CD4-positive, alpha-beta memory T cell (primary cell): ENCODE results near the gene PINK1. TPM values are rescaled to one million over a fixed set of nuclear protein-coding genes. Genes with fewer than 3 reads are reported as not detected.

Source experiments
- CTCF ChIA-PET: fragments of 350-600 bp; sonication (Branson Sonifier 250); formaldehyde crosslinking; loops from one replicate; lab custom pipeline; 2021; ENCODE audit warnings: inconsistent platforms; ENCODE audit not compliant: partially characterized antibody; lab: Charles Lee
- POLR2A ChIA-PET: fragments of 350-600 bp; sonication (Branson Sonifier 250); formaldehyde crosslinking; loops from one replicate; lab custom pipeline; 2021; ENCODE audit not compliant: partially characterized antibody; lab: Charles Lee
- DNase-seq, 5 donors: peaks; one replicate each; pipeline versions ENCODE4 v3.0.0 to v3.0.0-alpha.2; 2020 to 2022; ENCODE audit warnings: mixed read lengths in 1 of 5
- H3K27ac ChIP-seq: one replicate; pipeline ENCODE4 v1.7.0; 2013; ENCODE audit warnings: low read depth, low read length
- H3K27me3 ChIP-seq: 2 replicates; pipeline ENCODE4 v1.7.0; 2013; ENCODE audit warnings: mild to moderate bottlenecking, low read length, moderate library complexity; ENCODE audit not compliant: insufficient read depth
- H3K36me3 ChIP-seq: 2 replicates; pipeline ENCODE4 v1.7.0; 2013; ENCODE audit warnings: mild to moderate bottlenecking, low read length, moderate library complexity; ENCODE audit not compliant: insufficient read depth
- H3K4me1 ChIP-seq: 2 replicates; pipeline ENCODE4 v1.7.0; 2013; ENCODE audit warnings: mild to moderate bottlenecking, low read length, moderate library complexity; ENCODE audit not compliant: insufficient read depth
- H3K4me3 ChIP-seq, 2 donors: one replicate each; pipeline ENCODE4 v1.7.0; 2013; ENCODE audit warnings: low read length in 2 of 2, mild to moderate bottlenecking in 1 of 2
- H3K9me3 ChIP-seq, 2 donors: one replicate each; pipeline ENCODE4 v1.7.0; 2013; ENCODE audit warnings: low read length in 2 of 2, control low read depth in 1 of 2; ENCODE audit not compliant: control insufficient read depth in 1 of 2
- H3K27ac Mint-ChIP-seq, 7 donors: one replicate each; pipeline ENCODE4 v1.8.0; 2020 to 2021; ENCODE audit warnings: mixed read lengths in 7 of 7, mild to moderate bottlenecking in 6 of 7, inconsistent platforms in 3 of 7, moderate library complexity in 3 of 7
- H3K27me3 Mint-ChIP-seq, 2 donors: one replicate each; pipeline ENCODE4 v1.8.0; 2020 to 2021; ENCODE audit warnings: mixed read lengths in 2 of 2
- H3K36me3 Mint-ChIP-seq, 2 donors: one replicate each; pipeline ENCODE4 v1.8.0; 2020 to 2021; ENCODE audit warnings: mixed read lengths in 2 of 2, inconsistent platforms in 1 of 2, mild to moderate bottlenecking in 1 of 2
- H3K4me1 Mint-ChIP-seq, 4 donors: one replicate each; pipeline ENCODE4 v1.8.0; 2020 to 2021; ENCODE audit warnings: mixed read lengths in 4 of 4, mild to moderate bottlenecking in 1 of 4
- H3K4me3 Mint-ChIP-seq, 8 donors: one replicate each; pipeline ENCODE4 v1.8.0; 2020 to 2021; ENCODE audit warnings: mixed read lengths in 8 of 8, mild to moderate bottlenecking in 7 of 8, moderate library complexity in 6 of 8, inconsistent platforms in 3 of 8
- H3K9me3 Mint-ChIP-seq, 8 donors: one replicate each; pipeline ENCODE4 v1.8.0; 2020 to 2021; ENCODE audit warnings: mixed read lengths in 8 of 8, mild to moderate bottlenecking in 5 of 8, inconsistent platforms in 3 of 8, moderate library complexity in 1 of 8
- intact Hi-C: fragments of 100-400 bp; cut with micrococcal nuclease; formaldehyde crosslinking; loops from one replicate; pipeline ENCODE4 v1.15.1; 2023
- polyA plus RNA-seq, 2 donors: library from polyadenylated mRNA; unstranded; fragments of 300-500 nt; fragmentation: Illumina TruSeq; gene quantifications; one replicate each; pipeline ENCODE4 v1.2.3, GENCODE V29; 2021
- total RNA-seq, 2 experiments: library from RNA; stranded (reverse); gene quantifications; one replicate each; pipeline ENCODE4 v1.2.3, GENCODE V29; 2021

PINK1 gene
- total and polyA plus RNA-seq, 4 experiments from 2014 or later = 19.0 to 24.2 (median 20.6) TPM

- POLR2A ChIA-PET = no interaction called here
- Histone ChIP-seq H3K27me3 (no peaks in the 10 kb centered on the region), H3K4me3 (no peak overlapping the region), H3K27ac (no peak overlapping the region), H3K36me3 (no peaks in the 10 kb centered on the region), H3K9me3 (no peaks in the 10 kb centered on the region), H3K4me1 (no peaks in the 10 kb centered on the region)
- intact Hi-C loops = no loop called here
- H3K27me3 Mint-ChIP-seq = peaks cover 6 to 7% of the 10 kb centered on the region in 2 donors
- CTCF ChIA-PET = no interaction called here
- no peak for DNase-seq
- H3K36me3 Mint-ChIP-seq = no peaks in the 10 kb centered on the region
- no peak overlapping the region for H3K4me3 Mint-ChIP-seq
- H3K9me3 Mint-ChIP-seq = no peaks in the 10 kb centered on the region
- no peak overlapping the region for H3K27ac Mint-ChIP-seq
- H3K4me1 Mint-ChIP-seq = no peaks in the 10 kb centered on the region
Observed at GRCh38 chr1:20612221-20612746, 21.0 kb upstream of the PINK1 start.

- intact Hi-C loops = no loop called here
- Mint-ChIP-seq H3K4me1 (no peaks in the 10 kb centered on the region), H3K9me3 (no peaks in the 10 kb centered on the region), H3K4me3 (no peak overlapping the region), H3K27ac (peak overlapping the region in 1 of 7 donors; percentile 80), H3K27me3 (peaks cover 5 to 6% of the 10 kb centered on the region in 2 donors), H3K36me3 (no peaks in the 10 kb centered on the region)
- no peak for DNase-seq
- H3K36me3 ChIP-seq = no peaks in the 10 kb centered on the region
- ChIA-PET POLR2A (no interaction called here), CTCF (no interaction called here)
- no peaks in the 10 kb centered on the region for H3K4me1 ChIP-seq
- no peaks in the 10 kb centered on the region for H3K9me3 ChIP-seq
- no peaks in the 10 kb centered on the region for H3K27me3 ChIP-seq
- H3K4me3 ChIP-seq = no peak overlapping the region
- H3K27ac ChIP-seq = no peak overlapping the region
Observed at GRCh38 chr1:20614131-20614579, 19.1 kb upstream of the PINK1 start.

- Mint-ChIP-seq H3K4me1 (no peaks in the 10 kb centered on the region), H3K9me3 (no peaks in the 10 kb centered on the region), H3K36me3 (no peaks in the 10 kb centered on the region), H3K27me3 (peaks cover 6 to 8% of the 10 kb centered on the region in 2 donors), H3K4me3 (no peak overlapping the region), H3K27ac (no peak overlapping the region)
- no peaks in the 10 kb centered on the region for H3K9me3 ChIP-seq
- no peaks in the 10 kb centered on the region for H3K27me3 ChIP-seq
- POLR2A ChIA-PET = no interaction called here
- intact Hi-C loops = no loop called here
- no peak overlapping the region for H3K4me3 ChIP-seq
- no peak overlapping the region for H3K27ac ChIP-seq
- CTCF ChIA-PET = no interaction called here
- DNase-seq = no peak
- H3K36me3 ChIP-seq = no peaks in the 10 kb centered on the region
- no peaks in the 10 kb centered on the region for H3K4me1 ChIP-seq
Observed at GRCh38 chr1:20615946-20616846, 17.1 kb upstream of the PINK1 start.

GRCh38 chr1:20616847-20617487, 16.3 kb upstream of the PINK1 start:
- H3K27ac ChIP-seq = no peak overlapping the region
- no peak overlapping the region for H3K4me3 ChIP-seq
- CTCF ChIA-PET = interaction anchor here (0.6 kb wide), 1 partner anchor 659 kb away, joined by 3 read pairs; no protein-coding TSS in a partner anchor
- no peak for DNase-seq
- Mint-ChIP-seq H3K27ac (no peak overlapping the region), H3K9me3 (no peaks in the 10 kb centered on the region), H3K4me3 (no peak overlapping the region), H3K36me3 (no peaks in the 10 kb centered on the region), H3K4me1 (no peaks in the 10 kb centered on the region), H3K27me3 (peaks cover 6 to 8% of the 10 kb centered on the region in 2 donors)
- intact Hi-C loops = no loop called here
- POLR2A ChIA-PET = no interaction called here
- no peaks in the 10 kb centered on the region for H3K9me3 ChIP-seq
- H3K27me3 ChIP-seq = no peaks in the 10 kb centered on the region
- no peaks in the 10 kb centered on the region for H3K4me1 ChIP-seq
- H3K36me3 ChIP-seq = no peaks in the 10 kb centered on the region

- H3K27me3 ChIP-seq = no peaks in the 10 kb centered on the region
- ChIA-PET CTCF (interaction anchor here (1.2 kb wide), 1 partner anchor 15 kb away, joined by 5 read pairs; no protein-coding TSS in a partner anchor), POLR2A (no interaction called here)
- no peaks in the 10 kb centered on the region for H3K4me1 Mint-ChIP-seq
- no peak overlapping the region for H3K27ac Mint-ChIP-seq
- H3K4me3 ChIP-seq = no peak overlapping the region
- no peaks in the 10 kb centered on the region for H3K9me3 Mint-ChIP-seq
- intact Hi-C loops = no loop called here
- H3K36me3 Mint-ChIP-seq = no peaks in the 10 kb centered on the region
- no peaks in the 10 kb centered on the region for H3K4me1 ChIP-seq
- H3K36me3 ChIP-seq = no peaks in the 10 kb centered on the region
- no peak overlapping the region for H3K4me3 Mint-ChIP-seq
- DNase-seq = no peak
- H3K9me3 ChIP-seq = no peaks in the 10 kb centered on the region
- peaks cover 7 to 12% of the 10 kb centered on the region in 2 donors for H3K27me3 Mint-ChIP-seq
- no peak overlapping the region for H3K27ac ChIP-seq
Observed at GRCh38 chr1:20618550-20618949, 14.7 kb upstream of the PINK1 start.

GRCh38 chr1:20619999-20620398, 13.3 kb upstream of the PINK1 start:
- no peak overlapping the region for H3K27ac ChIP-seq
- no peaks in the 10 kb centered on the region for H3K36me3 ChIP-seq
- Mint-ChIP-seq H3K9me3 (no peaks in the 10 kb centered on the region), H3K4me1 (no peaks in the 10 kb centered on the region), H3K27me3 (peaks cover 7 to 15% of the 10 kb centered on the region in 2 donors), H3K36me3 (no peaks in the 10 kb centered on the region), H3K4me3 (peak overlapping the region in 1 of 8 donors; percentile 15), H3K27ac (no peak overlapping the region)
- H3K9me3 ChIP-seq = no peaks in the 10 kb centered on the region
- POLR2A ChIA-PET = interaction anchor here (1.2 kb wide), 1 partner anchor 14 kb away, joined by 3 read pairs; no protein-coding TSS in a partner anchor
- H3K4me1 ChIP-seq = no peaks in the 10 kb centered on the region
- DNase-seq = no peak
- CTCF ChIA-PET = interaction anchor here (0.5 kb wide), 1 partner anchor 511 kb away, joined by 3 read pairs; no protein-coding TSS in a partner anchor
- H3K27me3 ChIP-seq = no peaks in the 10 kb centered on the region
- intact Hi-C loops = no loop called here
- no peak overlapping the region for H3K4me3 ChIP-seq

- intact Hi-C loops = no loop called here
- no peaks in the 10 kb centered on the region for H3K4me1 ChIP-seq
- H3K9me3 ChIP-seq = no peaks in the 10 kb centered on the region
- POLR2A ChIA-PET = no interaction called here
- H3K27ac ChIP-seq = no peak overlapping the region
- Mint-ChIP-seq H3K4me3 (no peak overlapping the region), H3K27ac (no peak overlapping the region), H3K9me3 (no peaks in the 10 kb centered on the region), H3K27me3 (peaks cover 7 to 18% of the 10 kb centered on the region in 2 donors), H3K36me3 (no peaks in the 10 kb centered on the region), H3K4me1 (no peaks in the 10 kb centered on the region)
- CTCF ChIA-PET = interaction anchor here (1.3 kb wide), 1 partner anchor 11 kb away, joined by 3 read pairs; no protein-coding TSS in a partner anchor
- H3K27me3 ChIP-seq = no peaks in the 10 kb centered on the region
- H3K36me3 ChIP-seq = no peaks in the 10 kb centered on the region
- H3K4me3 ChIP-seq = no peak overlapping the region
- no peak for DNase-seq
Observed at GRCh38 chr1:20621012-20621411, 12.2 kb upstream of the PINK1 start.
